HG02840 (cell line): ENCODE results near the gene FKRP.
"Not testable (repeated sequence)": the region's sequence is repeated elsewhere in the genome, so short reads cannot be mapped to it uniquely, and the experiment has no call there.

Experiments
- ATAC-seq: cut with Tn5 transposase; IDR thresholded peaks from one replicate; pipeline ENCODE4 v1.9.1; 2021; ENCODE audit warnings: mild to moderate bottlenecking, moderate library complexity, moderate number of reproducible peaks; ENCODE audit not compliant: unreplicated experiment, low FRiP score

Gene FKRP

DNA sequence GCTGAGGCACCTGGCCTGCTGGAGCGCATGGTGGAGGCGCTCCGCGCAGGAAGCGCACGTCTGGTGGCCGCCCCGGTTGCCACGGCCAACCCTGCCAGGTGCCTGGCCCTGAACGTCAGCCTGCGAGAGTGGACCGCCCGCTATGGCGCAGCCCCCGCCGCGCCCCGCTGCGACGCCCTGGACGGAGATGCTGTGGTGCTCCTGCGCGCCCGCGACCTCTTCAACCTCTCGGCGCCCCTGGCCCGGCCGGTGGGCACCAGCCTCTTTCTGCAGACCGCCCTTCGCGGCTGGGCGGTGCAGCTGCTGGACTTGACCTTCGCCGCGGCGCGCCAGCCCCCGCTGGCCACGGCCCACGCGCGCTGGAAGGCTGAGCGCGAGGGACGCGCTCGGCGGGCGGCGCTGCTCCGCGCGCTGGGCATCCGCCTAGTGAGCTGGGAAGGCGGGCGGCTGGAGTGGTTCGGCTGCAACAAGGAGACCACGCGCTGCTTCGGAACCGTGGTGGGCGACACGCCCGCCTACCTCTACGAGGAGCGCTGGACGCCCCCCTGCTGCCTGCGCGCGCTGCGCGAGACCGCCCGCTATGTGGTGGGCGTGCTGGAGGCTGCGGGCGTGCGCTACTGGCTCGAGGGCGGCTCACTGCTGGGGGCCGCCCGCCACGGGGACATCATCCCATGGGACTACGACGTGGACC lies 10.1 kb downstream of the FKRP start:
- ATAC-seq, result no peak

DNA sequence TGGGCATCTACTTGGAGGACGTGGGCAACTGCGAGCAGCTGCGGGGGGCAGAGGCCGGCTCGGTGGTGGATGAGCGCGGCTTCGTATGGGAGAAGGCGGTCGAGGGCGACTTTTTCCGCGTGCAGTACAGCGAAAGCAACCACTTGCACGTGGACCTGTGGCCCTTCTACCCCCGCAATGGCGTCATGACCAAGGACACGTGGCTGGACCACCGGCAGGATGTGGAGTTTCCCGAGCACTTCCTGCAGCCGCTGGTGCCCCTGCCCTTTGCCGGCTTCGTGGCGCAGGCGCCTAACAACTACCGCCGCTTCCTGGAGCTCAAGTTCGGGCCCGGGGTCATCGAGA lies 10.7 kb downstream of the FKRP start:
- no peak for ATAC-seq

DNA sequence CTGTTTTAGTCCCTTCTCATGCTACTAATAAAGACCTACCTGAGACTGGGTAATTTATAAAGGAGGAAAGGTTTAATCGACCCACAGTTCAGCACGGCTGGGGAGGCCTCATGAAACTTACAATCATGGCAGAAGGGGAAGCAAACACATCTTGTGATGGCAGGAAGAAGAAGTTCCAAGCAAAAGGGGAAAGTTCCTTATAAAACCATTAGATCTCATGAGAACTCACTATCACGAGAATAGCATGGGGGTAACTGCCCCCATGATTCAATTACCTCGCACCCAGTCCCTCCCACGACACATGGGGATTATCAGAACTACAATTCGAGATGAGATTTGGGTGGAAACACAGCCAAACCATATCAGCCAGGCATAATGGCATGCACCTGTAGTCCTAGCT lies 13.3 kb downstream of the FKRP start:
- ATAC-seq, result no peak

DNA sequence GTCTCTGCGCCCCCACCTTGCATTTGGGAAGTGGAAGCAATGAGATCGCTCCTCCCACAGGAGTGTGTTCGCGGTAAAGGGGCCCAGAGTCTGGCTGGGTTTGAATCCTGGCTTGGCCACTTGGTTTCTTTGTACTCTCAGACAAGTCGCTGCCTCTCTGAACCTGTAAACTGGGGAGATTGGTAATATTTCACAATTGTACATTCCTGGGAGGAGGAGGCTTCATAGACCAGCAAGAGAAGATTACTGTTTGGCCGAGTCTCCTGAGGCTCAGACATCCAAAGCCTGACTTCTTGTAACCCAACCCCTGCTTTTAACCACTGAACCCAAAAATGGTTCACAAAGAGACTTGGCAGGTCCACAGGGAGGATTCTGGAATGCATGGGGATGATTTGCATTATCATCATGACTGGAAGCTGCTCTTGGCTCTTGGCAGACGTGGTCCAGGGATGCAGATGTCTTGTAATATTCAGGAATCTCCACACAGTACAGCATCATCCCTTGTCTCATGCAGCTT lies 14.0 kb downstream of the FKRP start:
- ATAC-seq, result no peak

DNA sequence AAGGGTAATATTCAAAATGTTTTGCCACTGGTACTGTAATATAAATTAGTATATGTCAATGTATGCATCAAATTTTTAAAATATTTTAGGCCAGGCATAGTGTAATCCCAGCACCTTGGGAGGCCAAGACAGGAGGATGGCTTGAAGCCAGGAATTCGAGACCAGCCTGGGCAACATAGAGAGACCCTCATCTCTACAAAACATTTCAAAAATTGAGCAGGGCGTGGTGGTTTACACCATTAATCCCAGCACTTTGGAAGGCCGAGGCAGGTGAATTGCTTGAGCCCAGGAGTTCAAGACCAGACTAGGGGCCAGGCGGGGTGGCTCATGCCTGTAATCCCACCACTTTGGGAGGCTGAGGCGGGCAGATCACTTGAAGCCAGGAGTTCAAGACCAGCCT lies 14.5 kb downstream of the FKRP start:
- ATAC-seq, result no peak

DNA sequence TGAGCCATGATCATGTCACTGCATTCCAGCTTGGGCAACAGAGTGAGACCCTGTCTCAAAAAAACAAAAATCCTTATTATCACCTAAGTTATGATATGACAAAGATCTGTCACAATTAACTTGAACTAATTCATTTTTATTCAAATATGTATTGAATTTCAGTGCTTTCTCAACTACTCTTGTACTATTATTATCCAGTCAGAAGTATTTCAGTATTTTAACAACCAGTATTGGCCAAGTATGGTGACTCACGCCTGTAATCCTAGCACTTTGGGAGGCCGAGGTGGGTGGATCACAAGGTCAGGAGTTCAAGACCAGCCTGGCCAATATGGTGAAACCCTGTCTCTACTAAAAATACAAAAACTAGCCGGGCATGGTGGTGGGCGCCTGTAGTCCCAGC lies 15.0 kb downstream of the FKRP start:
- not testable (repeated sequence) for ATAC-seq

DNA sequence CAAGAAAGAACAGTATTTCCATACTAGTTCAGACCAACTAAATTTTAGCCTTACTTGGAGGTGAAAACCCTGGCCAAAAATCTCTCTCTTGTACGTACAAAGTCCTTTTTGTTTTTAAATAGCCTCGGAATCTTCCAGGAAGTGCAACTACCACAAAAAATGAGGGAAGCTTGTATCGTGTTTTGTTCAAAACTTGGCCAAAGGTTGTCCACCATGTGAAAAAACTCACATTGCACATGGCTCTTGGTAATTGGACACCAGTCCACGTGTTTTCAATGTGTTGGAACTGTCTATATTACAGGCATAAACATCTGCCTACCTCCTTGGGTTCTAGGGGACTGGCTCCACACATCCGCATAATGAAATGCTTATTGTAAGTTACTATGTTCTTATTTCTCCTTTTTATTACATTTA lies 15.6 kb downstream of the FKRP start:
- no peak for ATAC-seq

DNA sequence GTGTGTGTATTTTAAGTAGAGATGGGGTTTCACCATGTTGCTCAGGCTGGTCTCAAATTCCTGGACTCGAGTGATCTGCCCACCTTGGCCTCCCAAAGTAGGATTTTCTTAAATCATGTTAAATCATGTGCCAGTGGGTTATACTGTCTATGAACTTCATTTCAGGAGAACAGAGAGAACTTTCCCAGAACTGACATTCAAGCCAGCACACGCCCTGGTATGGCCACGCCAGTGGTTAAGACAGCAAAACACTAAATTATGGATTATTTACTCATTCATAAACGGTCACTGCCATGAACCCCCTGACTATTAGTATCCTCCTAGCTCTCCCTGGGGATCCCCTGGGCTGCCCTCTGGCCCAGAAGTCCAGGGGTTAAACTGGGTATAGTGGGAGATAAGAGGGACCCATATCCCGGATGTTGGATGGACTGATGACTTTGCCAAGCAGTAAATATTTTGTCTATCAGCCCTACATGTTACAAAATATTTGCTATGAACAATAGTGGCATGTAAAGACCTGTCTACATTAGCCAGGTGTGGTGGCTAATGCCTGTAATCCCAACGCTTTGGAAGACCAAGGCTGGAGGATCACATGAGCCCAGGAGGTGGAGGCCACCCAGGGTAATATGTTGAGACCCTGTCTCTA lies 16.5 kb downstream of the FKRP start:
- no peak for ATAC-seq

DNA sequence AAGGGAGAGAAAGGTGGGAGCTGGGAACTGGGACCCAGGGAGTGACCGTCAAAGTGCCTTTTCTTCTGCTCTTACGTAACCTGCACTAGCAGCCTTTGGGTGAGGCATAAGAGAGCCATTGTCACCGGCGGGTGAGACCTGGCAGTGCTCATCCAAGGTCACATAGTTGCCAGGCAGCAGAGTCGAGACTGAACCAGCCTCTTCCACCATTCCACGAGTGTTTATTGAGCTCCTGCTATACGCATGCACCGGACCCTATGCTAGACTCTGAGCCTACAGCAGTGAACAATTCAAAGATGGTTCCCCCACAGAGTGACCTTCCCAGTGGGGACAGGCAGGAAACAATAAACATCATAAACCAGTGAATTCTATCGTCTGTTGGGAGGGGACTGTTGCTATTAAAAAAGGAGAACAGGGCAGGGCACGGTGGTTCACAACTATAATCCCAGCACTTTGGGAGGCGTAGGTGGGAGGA lies 19.0 kb downstream of the FKRP start:
- no peak for ATAC-seq

DNA sequence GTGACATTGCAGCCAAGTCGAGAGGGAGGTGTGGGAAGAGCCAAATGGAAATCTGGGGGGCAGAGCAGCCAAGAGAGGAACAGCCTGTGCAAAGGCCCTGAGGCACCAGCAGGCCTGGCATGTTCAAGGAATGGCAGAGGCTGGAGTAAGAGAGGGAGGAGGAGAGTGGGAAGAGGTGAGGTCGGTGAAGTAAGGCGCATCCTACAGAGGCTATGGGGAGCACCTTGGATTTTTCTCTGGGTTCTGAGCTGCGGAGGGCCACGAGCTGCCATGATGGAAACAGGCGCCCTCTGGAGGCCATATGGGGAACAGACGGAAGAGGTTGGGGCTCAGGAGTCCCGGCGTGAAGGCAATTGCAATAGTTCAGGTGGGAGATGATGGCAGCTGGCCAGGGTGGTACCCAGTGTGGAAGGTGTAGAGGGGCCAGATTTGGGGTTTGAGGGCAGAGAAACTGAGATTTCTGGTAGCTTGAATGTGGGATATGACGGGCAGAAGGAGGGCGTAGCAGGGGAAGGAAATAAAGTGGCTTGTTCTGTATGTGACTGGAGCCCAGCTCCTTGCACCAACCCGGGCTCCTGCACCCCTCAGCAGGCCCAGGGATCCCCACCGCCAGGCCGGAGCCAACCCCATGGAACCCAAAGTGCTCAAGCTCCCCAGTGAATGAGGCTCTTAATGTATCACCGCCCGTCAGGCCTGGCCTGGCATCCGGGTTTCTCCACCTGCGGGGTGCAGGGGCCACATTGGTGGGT lies 20.9 kb downstream of the FKRP start:
- no peak for ATAC-seq

DNA sequence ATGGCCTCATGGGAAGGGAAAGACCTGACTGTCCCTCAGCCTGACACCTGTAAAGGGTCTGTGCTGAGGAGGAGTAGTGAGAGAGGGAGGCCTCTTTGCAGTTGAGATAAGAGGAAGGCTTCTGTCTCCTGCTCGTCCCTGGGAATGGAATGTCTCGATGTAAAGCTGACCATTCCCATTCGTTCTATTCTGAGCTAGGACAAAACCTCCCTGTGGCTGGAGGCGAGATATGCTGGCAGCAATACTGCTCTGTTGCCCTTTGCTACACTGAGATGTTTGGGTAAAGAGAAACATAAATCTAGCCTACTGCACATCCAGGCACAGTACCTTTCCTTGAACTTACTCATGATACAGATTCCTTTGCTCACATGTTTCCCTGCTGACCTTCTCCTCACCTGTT lies 22.9 kb downstream of the FKRP start:
- not testable (repeated sequence) for ATAC-seq

DNA sequence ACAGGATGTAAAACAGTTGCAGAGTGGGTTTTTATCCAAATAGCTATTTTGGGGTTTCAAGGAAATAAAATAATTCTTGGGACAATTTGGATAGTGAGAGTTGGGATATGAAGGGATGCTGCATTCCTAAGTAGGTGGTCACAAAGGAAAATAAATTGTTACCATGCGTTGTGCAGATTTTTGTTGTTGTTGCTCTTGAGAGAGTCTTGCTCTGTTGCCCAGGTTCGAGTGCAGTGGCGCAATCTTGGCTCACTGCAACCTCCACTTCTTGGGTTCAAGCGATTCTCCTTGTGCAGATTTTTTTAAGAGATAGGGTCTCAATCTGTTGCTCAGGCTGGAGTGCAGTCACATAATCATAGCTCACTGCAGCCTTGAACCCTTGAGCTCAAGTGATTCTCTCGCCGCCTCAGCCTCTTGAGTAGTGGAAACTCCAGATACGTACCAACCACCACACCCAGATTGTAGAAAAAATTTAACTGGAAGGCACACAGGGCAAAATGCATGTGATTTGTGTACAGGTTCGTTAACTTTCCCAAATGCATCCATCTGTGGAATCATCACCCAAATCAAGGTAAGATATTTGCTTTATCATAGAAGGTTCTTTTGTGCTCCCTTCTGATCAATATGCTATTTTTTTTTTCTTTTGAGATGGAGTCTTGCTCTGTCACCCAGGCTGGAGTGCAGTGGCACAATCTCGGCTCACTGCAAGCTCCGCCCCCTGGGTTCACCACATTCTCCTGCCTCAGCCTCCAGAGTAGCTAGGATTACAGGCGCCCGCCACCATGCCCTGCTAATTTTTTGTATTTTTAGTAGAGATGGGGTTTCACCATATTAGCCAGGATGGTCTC lies 26.5 kb downstream of the FKRP start:
- ATAC-seq, result no peak

DNA sequence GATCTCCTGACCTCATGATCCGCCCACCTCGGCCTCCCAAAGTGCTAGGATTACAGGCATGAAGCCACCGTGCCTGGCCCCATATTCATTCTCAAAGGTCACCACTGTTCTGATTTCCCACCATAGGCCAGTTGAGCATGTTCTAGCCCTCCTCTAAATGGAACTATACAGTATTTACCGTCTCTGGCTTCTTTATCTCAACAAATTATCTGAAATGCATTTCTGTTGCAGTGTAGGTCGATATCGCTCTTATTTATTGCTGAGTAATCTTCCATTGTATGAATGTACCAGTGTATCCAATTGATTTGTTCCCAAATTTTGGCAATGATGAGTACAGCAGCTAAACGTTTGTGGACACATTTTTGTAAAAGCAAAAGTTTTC lies 27.2 kb downstream of the FKRP start:
- no peak for ATAC-seq

DNA sequence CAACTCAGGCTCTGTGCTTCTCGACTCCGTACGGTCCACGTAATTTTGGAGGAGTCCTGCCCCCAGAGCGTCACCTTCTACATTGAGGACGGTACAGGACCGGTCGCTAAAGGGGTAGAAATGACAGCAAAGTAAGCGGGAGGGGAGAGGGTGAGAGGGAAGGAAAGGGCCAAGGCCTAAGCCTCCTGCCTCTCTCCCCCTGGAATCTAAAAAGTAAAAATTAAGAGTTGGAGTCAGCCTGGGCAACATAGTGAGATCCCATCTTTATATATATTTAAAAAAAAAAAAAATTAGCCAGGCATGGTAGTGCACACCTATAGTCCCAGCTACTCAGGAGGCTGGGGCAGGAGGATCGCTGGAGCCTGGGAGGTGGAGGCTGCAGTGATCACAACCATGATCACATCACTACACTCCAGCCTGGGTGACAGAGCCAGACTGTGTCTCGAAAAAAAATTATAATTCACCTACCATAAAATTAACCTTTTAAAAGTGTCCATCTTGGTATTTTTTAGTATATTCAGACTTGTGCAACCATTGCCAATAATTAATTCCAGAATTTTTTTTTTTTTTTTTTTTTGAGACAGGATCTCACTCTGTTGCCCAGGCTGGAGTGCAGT lies 29.9 kb downstream of the FKRP start:
- ATAC-seq, result no peak

DNA sequence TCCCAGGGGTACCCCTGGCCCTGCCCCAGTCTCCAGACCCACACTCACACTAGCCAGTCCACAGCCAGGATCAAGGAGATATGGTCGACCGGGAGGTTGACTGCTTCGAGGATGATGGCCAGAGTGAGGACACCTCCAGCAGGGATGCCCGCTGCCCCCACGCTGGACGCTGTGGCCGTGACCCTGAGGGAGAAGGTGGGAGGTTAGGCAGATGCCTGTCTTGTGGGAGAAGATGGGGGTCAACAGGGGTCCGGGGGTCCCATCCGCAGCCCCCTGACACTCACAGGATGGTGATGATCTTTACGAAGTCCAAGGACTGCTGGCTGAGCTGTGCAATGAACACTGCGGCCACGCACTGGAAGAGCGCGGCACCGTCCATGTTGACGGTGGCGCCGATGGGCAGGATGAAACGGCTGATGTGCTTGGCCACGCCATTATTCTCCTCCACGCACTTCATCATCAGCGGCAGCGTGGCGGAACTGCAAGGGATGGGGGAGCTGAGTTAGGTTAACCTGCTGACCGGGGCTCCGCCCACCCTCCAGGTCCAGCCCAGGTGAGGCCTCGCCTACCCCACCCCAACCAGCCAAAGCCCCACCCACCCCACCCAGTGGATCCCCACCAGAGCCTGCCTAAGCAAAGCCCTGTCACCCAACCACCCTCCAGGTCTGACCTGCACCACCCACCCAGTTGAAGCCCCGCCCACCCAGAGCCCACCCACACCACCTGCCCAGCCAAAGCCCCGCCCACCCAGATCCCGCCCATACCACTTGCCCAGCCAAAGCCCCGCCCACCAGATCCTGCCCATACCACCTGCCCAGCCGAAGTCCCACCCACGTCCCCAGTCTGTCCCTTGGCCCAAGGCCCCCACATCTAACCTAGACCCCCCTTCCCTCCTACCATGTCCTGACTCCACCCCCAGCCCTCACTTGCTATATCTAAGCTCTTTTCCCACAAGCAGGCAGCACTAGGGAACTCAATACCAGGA lies 31.4 kb downstream of the FKRP start:
- ATAC-seq, result no peak

DNA sequence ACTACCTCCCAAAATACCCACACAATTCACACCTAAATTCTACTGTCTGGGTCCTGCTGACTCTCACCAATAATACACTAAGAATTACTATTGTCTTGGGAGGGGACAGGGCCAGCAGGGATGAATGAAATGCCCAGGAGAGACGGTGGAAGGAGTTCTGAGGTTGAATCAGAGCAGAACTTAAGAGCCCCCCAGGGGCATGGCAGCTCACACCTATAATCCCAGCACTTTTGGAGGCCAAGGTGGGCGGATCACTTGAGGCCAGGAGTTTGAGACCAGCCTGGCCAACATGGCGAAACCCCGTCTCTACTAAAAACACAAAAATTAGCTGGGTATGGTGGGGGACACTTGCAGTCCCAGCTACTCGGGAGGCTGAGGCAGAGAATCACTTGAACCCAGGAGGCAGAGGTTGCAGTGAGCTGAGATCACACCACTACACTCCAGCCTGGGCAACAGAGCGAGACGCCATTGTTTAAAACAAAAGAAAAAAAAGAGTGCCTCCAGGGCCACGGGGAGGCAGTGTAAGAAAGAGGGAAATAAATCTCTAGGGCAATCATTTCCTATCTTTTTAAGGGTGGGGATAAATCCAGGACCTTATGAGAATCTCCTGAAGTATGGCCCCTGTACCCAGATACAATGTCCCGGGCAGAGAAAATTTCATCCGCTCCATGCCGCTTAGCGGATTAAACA lies 32.2 kb downstream of the FKRP start:
- ATAC-seq, result not testable (repeated sequence)

DNA sequence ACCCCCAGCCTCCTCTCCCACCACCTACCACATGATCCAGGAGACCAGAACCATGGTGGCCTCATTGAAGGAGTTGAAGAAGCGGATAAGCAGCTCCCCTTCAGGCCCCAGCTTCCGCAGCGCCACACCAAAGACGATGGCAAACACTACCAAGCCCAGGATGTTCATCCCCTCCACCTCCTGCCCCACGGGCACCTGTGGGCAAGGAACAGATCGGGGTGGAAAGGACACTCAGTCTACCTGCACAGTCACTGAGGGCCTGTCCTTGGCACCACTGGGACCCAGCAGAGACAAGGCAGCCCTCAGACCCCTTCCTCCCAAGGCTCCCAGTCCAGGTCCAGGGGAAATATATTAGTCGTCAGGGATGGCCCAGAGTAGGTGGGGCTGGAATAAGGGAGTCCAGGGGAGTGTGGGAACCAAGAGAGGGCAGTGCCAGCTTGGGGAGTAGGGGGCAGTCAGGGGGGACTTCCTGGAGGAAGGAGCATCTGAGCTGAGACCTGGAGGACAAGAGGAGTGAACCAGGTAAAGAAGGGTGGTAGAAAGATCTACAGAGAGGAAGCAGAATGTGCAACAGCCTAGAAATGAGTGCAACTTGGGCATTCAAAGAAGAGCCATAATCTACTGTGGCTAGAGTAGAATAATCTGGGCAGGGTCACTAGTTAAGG lies 36.6 kb downstream of the FKRP start:
- ATAC-seq, result no peak

DNA sequence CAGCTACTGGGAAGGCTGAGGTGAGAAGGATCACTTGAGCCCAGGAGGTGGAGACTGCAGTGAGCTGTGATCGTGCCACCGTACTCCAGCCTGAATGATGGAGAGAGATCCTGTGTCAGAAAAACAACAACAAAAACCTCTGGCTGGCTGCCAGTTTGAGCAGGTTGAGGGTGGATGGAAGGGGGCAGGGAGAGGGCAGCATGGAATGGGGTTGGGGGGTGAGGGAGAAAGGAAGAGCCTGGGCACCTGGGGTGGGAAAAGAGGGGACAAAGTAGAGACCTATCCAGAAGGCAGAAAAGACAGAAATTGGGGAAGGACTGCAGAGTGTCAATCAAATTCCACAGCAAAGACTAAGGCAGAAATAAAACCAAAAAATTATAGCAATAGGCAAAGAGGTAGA lies 37.8 kb downstream of the FKRP start:
- ATAC-seq, result no peak
